Gastrocnemius medialis (tissue), 4 donors: Measurements from ENCODE around the gene LMTK2.

Source experiments
- POLR2A ChIP-seq, 2 donors: fragments of 450-650 bp; IDR thresholded peaks; one replicate each; pipeline ENCODE4 v1.6.1; 2017; ENCODE audit warnings: antibody characterized with exemption in 2 of 2, mild to moderate bottlenecking in 2 of 2, moderate library complexity in 2 of 2
- TF ChIP-seq, protein P1 (sequence below), 5 experiments: fragments of 450-650 bp in 3 of 5; fragments of 200-600 bp in 2 of 5; sonication (generic) in 2 of 5; IDR thresholded peaks in 4 of 5; conservative IDR thresholded peaks in 1 of 5; 1 replicate in 4 of 5; 2 replicates in 1 of 5; pipeline ENCODE4 v1.5.1; 2016 to 2019; ENCODE audit warnings: antibody characterized with exemption in 5 of 5, mild to moderate bottlenecking in 3 of 5, moderate library complexity in 3 of 5

DNA sequence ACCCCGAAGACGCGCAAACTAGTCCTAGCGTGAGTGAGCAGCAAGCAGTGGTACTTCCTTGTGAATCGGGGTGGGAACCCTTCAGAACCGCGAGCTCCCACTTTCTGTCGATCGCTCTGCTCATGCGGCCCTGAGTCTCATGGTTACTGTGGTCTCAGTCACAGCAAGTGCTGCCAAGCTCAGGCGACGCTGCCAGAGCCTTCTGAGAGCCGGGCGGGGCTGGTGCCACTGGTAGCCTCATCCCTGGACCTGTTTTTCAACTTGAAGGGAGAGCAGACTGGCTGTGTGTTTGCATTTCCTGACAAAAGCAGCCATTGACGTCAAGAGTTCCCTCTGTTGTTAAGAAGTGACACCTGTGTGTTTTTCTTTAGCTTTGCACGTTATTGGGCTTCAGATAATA is 71.7 kb downstream of the LMTK2 start:
- TF ChIP-seq, protein P1, sequence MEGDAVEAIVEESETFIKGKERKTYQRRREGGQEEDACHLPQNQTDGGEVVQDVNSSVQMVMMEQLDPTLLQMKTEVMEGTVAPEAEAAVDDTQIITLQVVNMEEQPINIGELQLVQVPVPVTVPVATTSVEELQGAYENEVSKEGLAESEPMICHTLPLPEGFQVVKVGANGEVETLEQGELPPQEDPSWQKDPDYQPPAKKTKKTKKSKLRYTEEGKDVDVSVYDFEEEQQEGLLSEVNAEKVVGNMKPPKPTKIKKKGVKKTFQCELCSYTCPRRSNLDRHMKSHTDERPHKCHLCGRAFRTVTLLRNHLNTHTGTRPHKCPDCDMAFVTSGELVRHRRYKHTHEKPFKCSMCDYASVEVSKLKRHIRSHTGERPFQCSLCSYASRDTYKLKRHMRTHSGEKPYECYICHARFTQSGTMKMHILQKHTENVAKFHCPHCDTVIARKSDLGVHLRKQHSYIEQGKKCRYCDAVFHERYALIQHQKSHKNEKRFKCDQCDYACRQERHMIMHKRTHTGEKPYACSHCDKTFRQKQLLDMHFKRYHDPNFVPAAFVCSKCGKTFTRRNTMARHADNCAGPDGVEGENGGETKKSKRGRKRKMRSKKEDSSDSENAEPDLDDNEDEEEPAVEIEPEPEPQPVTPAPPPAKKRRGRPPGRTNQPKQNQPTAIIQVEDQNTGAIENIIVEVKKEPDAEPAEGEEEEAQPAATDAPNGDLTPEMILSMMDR (IDR thresholded peaks at IDR 0.05 in 4 of 5, conservative IDR thresholded peaks at IDR 0.05 in 1 of 5): no peak
- TF ChIP-seq POLR2A (IDR thresholded peaks at IDR 0.05): peak; percentile 50 to 51
